HEK293 (cell line): ENCODE measurements around the gene MCRIP2.

ENCODE experiments used
- SP7 ChIP-seq: fragments of 450-650 bp; formaldehyde crosslinking; IDR thresholded peaks from 2 replicates; pipeline ENCODE4 v1.5.1; 2016; ENCODE audit warnings: missing biosample characterization, missing genetic modification characterization
- YY2 ChIP-seq: fragments of 450-650 bp; formaldehyde crosslinking; IDR thresholded peaks from 2 replicates; pipeline ENCODE4 v1.5.1; 2016; ENCODE audit warnings: missing biosample characterization, missing genetic modification characterization
- ZBTB7A ChIP-seq: fragments of 450-650 bp; formaldehyde crosslinking; IDR thresholded peaks from 2 replicates; pipeline ENCODE4 v1.5.1; 2016; ENCODE audit warnings: low read depth, missing biosample characterization, missing genetic modification characterization
- ZFP69B ChIP-seq: fragments of 450-650 bp; formaldehyde crosslinking; IDR thresholded peaks from 2 replicates; pipeline ENCODE4 v1.5.1; 2016; ENCODE audit warnings: missing biosample characterization, missing genetic modification characterization
- ZNF10 ChIP-seq: fragments of 450-650 bp; formaldehyde crosslinking; IDR thresholded peaks from 2 replicates; pipeline ENCODE4 v1.5.1; 2017; ENCODE audit warnings: missing biosample characterization, missing genetic modification characterization
- ZNF473 ChIP-seq: fragments of 450-650 bp; formaldehyde crosslinking; IDR thresholded peaks from 2 replicates; pipeline ENCODE4 v1.5.1; 2017; ENCODE audit warnings: missing biosample characterization, missing genetic modification characterization
- ZNF701 ChIP-seq: fragments of 450-650 bp; formaldehyde crosslinking; IDR thresholded peaks from 2 replicates; pipeline ENCODE4 v1.5.1; 2016; ENCODE audit warnings: missing biosample characterization, missing genetic modification characterization
- TF ChIP-seq, protein P1 (sequence below): fragments of 450-650 bp; formaldehyde crosslinking; IDR thresholded peaks from 2 replicates; pipeline ENCODE4 v1.5.1; 2017; ENCODE audit warnings: missing biosample characterization, missing genetic modification characterization
- TF ChIP-seq, protein P2 (sequence below): fragments of 450-650 bp; formaldehyde crosslinking; optimal IDR thresholded peaks from 2 replicates; pipeline ENCODE3; 2016; ENCODE audit warnings: missing biosample characterization, mild to moderate bottlenecking, missing genetic modification characterization

MCRIP2 gene

DNA sequence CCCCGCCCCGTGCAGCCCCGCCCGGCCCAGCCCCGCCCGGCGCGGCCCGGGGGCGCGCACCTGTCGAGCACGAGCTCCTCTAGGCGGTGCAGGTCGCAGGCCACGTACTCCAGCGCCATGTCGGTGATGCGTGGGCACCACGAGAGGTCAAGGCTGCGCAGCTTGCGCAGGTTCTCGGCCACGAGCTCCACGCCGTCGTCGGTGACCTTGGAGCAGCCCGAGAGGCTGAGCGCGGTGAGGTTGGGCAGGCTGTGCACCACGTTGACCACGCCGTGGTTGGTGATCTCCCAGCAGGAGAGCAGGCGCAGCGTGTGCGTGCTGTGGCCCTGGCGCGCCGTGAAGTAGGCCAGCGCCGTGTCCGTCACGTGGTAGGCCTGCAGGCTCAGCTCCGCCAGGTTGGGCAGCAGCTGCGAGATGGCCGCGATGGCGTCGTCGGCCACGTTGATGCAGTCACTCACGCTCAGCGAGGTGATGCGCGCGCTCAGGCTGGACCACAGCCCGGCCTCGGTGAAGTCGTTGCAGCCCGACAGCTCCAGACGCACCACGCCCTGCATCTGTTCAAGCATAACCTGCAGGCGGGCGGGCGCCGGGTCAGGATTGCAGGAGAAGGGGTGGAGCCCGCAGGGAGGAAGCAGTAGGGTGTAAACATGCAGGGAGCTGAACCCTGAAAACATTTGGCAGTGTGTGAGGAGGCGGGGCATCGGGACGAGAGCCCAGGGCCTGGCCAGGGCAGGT is 53.9 kb downstream of the MCRIP2 start (continued):
- TF ChIP-seq ZNF10 (tag by site-specific recombination) (0 out of 2 replicates have a peak, but pooled peaks have one; percentile 44), ZNF701 (tag by site-specific recombination) (no peak), YY2 (tag by site-specific recombination) (peak; percentile 77; the same call in 1 of the 2 replicates), ZFP69B (tag by site-specific recombination) (0 out of 2 replicates have a peak, but pooled peaks have one; percentile 14), ZNF473 (tag by site-specific recombination) (no peak), SP7 (tag by site-specific recombination) (peak; percentile 58), ZBTB7A (no peak)
- TF ChIP-seq, protein P1, sequence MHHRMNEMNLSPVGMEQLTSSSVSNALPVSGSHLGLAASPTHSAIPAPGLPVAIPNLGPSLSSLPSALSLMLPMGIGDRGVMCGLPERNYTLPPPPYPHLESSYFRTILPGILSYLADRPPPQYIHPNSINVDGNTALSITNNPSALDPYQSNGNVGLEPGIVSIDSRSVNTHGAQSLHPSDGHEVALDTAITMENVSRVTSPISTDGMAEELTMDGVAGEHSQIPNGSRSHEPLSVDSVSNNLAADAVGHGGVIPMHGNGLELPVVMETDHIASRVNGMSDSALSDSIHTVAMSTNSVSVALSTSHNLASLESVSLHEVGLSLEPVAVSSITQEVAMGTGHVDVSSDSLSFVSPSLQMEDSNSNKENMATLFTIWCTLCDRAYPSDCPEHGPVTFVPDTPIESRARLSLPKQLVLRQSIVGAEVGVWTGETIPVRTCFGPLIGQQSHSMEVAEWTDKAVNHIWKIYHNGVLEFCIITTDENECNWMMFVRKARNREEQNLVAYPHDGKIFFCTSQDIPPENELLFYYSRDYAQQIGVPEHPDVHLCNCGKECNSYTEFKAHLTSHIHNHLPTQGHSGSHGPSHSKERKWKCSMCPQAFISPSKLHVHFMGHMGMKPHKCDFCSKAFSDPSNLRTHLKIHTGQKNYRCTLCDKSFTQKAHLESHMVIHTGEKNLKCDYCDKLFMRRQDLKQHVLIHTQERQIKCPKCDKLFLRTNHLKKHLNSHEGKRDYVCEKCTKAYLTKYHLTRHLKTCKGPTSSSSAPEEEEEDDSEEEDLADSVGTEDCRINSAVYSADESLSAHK (tag by site-specific recombination), result no peak
- TF ChIP-seq, protein P2, sequence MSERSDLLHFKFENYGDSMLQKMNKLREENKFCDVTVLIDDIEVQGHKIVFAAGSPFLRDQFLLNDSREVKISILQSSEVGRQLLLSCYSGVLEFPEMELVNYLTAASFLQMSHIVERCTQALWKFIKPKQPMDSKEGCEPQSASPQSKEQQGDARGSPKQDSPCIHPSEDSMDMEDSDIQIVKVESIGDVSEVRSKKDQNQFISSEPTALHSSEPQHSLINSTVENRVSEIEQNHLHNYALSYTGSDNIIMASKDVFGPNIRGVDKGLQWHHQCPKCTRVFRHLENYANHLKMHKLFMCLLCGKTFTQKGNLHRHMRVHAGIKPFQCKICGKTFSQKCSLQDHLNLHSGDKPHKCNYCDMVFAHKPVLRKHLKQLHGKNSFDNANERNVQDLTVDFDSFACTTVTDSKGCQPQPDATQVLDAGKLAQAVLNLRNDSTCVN, result peak; percentile 92
